PC-9 (cell line): ENCODE results near the gene HOXA4. TPM values are rescaled to one million over a fixed set of nuclear protein-coding genes. Genes with fewer than 3 reads are reported as not detected.

Experiments used
- BruUV-seq: library from RNA; stranded (reverse); fragments of 400-500 nt; replicated peaks from 2 replicates; lab custom pipeline; 2021; lab: Mats Ljungman, UMichigan
- CTCF ChIA-PET: fragments of 300-600 bp; sonication (Branson Sonifier 250); formaldehyde crosslinking; loops from one replicate; lab custom pipeline; 2022; ENCODE audit warnings: antibody characterized with exemption; lab: Charles Lee
- POLR2A ChIA-PET: fragments of 300-600 bp; sonication (Branson Sonifier 250); formaldehyde crosslinking; loops from one replicate; lab custom pipeline; 2022; ENCODE audit warnings: antibody characterized with exemption; ENCODE audit not compliant: unreplicated experiment; lab: Charles Lee
- DNase-seq, 2 experiments: peaks; one replicate each; pipeline versions ENCODE4 v3.0.0 to v3.0.0-alpha.2; 2015 to 2022; ENCODE audit warnings: mixed read lengths in 1 of 2
- H2AFZ ChIP-seq: fragments of 200-600 bp; sonication (generic); 2 replicates; pipeline ENCODE4 v1.8.1; 2017; ENCODE audit warnings: antibody characterized with exemption
- H3F3A ChIP-seq: fragments of 200-600 bp; sonication (generic); 2 replicates; pipeline ENCODE4 v1.8.1; 2017; ENCODE audit warnings: antibody characterized with exemption, mild to moderate bottlenecking, low read depth; ENCODE audit not compliant: insufficient read depth
- H3K27ac ChIP-seq: fragments of 200-600 bp; sonication (generic); 2 replicates; pipeline ENCODE4 v1.6.1; 2016; ENCODE audit warnings: mixed run types
- H3K27me3 ChIP-seq: fragments of 200-600 bp; sonication (generic); 2 replicates; pipeline ENCODE4 v1.6.1; 2016; ENCODE audit warnings: low read depth, mixed run types; ENCODE audit not compliant: insufficient read depth
- H3K36me3 ChIP-seq: fragments of 200-600 bp; sonication (generic); 2 replicates; pipeline ENCODE4 v1.6.1; 2016; ENCODE audit warnings: low read depth, mixed run types
- H3K4me1 ChIP-seq: fragments of 200-600 bp; sonication (generic); replicated peaks from 2 replicates; pipeline ENCODE4 v1.6.1; 2016; ENCODE audit warnings: mixed run types; ENCODE audit not compliant: insufficient read depth
- H3K4me2 ChIP-seq: fragments of 200-600 bp; sonication (generic); 2 replicates; pipeline ENCODE4 v1.6.1; 2017; ENCODE audit warnings: mixed run types
- H3K4me3 ChIP-seq: fragments of 200-600 bp; sonication (generic); 2 replicates; pipeline ENCODE4 v1.6.1; 2016; ENCODE audit warnings: mixed run types
- H3K79me2 ChIP-seq: fragments of 200-600 bp; sonication (generic); 2 replicates; pipeline ENCODE4 v1.6.1; 2017; ENCODE audit warnings: low read depth, mixed run types
- H3K9me2 ChIP-seq: fragments of 200-600 bp; sonication (generic); 2 replicates; pipeline ENCODE4 v1.8.1; 2017; ENCODE audit warnings: mild to moderate bottlenecking; ENCODE audit not compliant: insufficient read depth
- H3K9me3 ChIP-seq: fragments of 200-600 bp; sonication (generic); 2 replicates; pipeline ENCODE4 v1.8.1; 2016; ENCODE audit warnings: low read depth; ENCODE audit not compliant: insufficient read depth
- H4K20me1 ChIP-seq: fragments of 200-600 bp; sonication (generic); 2 replicates; pipeline ENCODE4 v1.8.1; 2017; ENCODE audit not compliant: insufficient read depth
- EZH2 ChIP-seq: fragments of 200-600 bp; sonication (generic); IDR thresholded peaks from 2 replicates; pipeline ENCODE4 v1.8.0; 2017; ENCODE audit warnings: antibody characterized with exemption, low read depth
- intact Hi-C: fragments of 100-400 bp; cut with micrococcal nuclease; formaldehyde crosslinking; loops from one replicate; pipeline ENCODE4 v1.10.0; 2022; ENCODE audit not compliant: unreplicated experiment
- total RNA-seq: library from RNA; stranded (reverse); gene quantifications from 2 replicates; pipeline ENCODE4 v1.2.3, GENCODE V29; 2021
- TF ChIP-seq, protein P1 (sequence below): fragments of 200-600 bp; sonication (generic); conservative IDR thresholded peaks from 2 replicates; pipeline ENCODE4 v1.6.1; 2017; ENCODE audit warnings: mixed run types, antibody characterized with exemption, mild to moderate bottlenecking, moderate library complexity

HOXA4 gene
- total RNA-seq, 1 experiment from 2014 or later, result not detected

GRCh38 chr7:27147199-27148030 lies 16.9 kb upstream of the HOXA4 start, which contains the start of gene HOXA6:
Gene HOXA6, minus strand, starts transcription at chr7:27147774. Its CDS starts 25 bp downstream, at chr7:27147749.
- BruUV-seq, result no TSS peak
- TF ChIP-seq, protein P1, sequence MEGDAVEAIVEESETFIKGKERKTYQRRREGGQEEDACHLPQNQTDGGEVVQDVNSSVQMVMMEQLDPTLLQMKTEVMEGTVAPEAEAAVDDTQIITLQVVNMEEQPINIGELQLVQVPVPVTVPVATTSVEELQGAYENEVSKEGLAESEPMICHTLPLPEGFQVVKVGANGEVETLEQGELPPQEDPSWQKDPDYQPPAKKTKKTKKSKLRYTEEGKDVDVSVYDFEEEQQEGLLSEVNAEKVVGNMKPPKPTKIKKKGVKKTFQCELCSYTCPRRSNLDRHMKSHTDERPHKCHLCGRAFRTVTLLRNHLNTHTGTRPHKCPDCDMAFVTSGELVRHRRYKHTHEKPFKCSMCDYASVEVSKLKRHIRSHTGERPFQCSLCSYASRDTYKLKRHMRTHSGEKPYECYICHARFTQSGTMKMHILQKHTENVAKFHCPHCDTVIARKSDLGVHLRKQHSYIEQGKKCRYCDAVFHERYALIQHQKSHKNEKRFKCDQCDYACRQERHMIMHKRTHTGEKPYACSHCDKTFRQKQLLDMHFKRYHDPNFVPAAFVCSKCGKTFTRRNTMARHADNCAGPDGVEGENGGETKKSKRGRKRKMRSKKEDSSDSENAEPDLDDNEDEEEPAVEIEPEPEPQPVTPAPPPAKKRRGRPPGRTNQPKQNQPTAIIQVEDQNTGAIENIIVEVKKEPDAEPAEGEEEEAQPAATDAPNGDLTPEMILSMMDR, result no peak
- TF ChIP-seq EZH2, result no peak
- POLR2A ChIA-PET, result no interaction called here
- H4K20me1 ChIP-seq, result no peaks in the 10 kb centered on the region
- no peaks in the 10 kb centered on the region for H3K36me3 ChIP-seq
- CTCF ChIA-PET, result no interaction called here
- H3K79me2 ChIP-seq, result no peaks in the 10 kb centered on the region
- H3K4me3 ChIP-seq, result peak within 1 kb of the TSS; percentile 35; the same call in 1 of the 2 replicates
- peak within 1 kb of the TSS; percentile 73 for H2AFZ ChIP-seq
- intact Hi-C loops, result no loop called here
- H3K9me2 ChIP-seq, result no peaks in the 10 kb centered on the region
- H3F3A ChIP-seq, result 0 out of 2 replicates have a peak, but pooled peaks cover 4% of the 10 kb centered on the region
- peak within 1 kb of the TSS; percentile 55 for H3K4me2 ChIP-seq
- 0 out of 2 replicates have a peak, but pooled peaks cover 11% of the 10 kb centered on the region for H3K4me1 ChIP-seq
- H3K27me3 ChIP-seq, result no peaks in the 10 kb centered on the region
- no peak within 1 kb of the TSS for H3K27ac ChIP-seq
- peak; percentile 36 to 48 for DNase-seq
- no peaks in the 10 kb centered on the region for H3K9me3 ChIP-seq

DNA sequence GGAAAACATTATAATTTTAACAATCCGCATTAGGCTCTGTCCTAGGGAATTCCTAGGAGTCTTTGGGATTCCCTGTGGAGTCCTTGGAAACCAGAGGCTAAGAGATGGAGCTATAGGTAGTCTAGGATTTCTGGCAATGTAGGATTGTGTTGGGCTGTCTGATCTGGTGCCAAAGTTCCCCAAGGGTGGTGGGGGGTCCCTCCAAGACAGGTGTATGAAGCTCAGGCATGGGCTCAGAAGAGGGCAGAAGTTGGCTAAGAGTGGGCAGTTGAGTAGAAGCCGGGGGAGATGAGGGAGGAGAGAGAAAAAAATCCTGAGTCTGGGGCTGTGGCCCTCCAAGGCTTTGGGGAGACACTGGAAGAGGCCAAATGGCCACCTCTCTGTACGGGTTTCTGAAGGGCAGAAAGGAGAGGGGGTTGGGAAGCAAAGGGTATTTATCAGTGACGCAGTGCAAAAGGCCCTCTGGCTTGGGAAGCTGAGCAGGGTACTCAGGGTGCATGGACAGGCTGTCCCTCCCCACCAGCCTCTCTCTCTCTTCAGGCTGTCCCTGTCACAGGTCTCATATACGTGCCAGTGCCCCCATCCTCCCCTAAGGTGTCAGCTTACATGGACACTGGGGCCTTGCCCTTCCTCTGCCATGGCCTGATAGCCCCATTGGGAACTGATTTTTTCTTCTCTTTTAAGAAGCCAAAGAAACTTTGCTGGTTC lies 16.1 kb upstream of the HOXA4 start:
- no peak for DNase-seq
- Histone ChIP-seq H3F3A (0 out of 2 replicates have a peak, but pooled peaks cover 4% of the 10 kb centered on the region), H4K20me1 (no peaks in the 10 kb centered on the region), H3K4me3 (no peak overlapping the region), H3K27ac (no peak overlapping the region), H3K9me2 (no peaks in the 10 kb centered on the region), H3K27me3 (no peaks in the 10 kb centered on the region), H3K4me1 (0 out of 2 replicates have a peak, but pooled peaks cover 11% of the 10 kb centered on the region), H3K9me3 (no peaks in the 10 kb centered on the region), H3K36me3 (no peaks in the 10 kb centered on the region), H3K4me2 (no peak overlapping the region), H3K79me2 (no peaks in the 10 kb centered on the region), H2AFZ (no peak overlapping the region)
- POLR2A ChIA-PET, result no interaction called here
- BruUV-seq, result no TSS peak
- no peak for TF ChIP-seq EZH2
- TF ChIP-seq, protein P1, result no peak
- intact Hi-C loops, result no loop called here
- CTCF ChIA-PET, result no interaction called here

GRCh38 chr7:27145914-27146412 lies 15.4 kb upstream of the HOXA4 start:
- CTCF ChIA-PET, result no interaction called here
- TF ChIP-seq EZH2, result no peak
- TF ChIP-seq, protein P1, result no peak
- no peak overlapping the region for H3K27ac ChIP-seq
- no peaks in the 10 kb centered on the region for H3K79me2 ChIP-seq
- H3K4me3 ChIP-seq, result no peak overlapping the region
- no peaks in the 10 kb centered on the region for H4K20me1 ChIP-seq
- H3F3A ChIP-seq, result peaks cover 4% of the 10 kb centered on the region; the same call in 1 of the 2 replicates
- H3K27me3 ChIP-seq, result no peaks in the 10 kb centered on the region
- no peaks in the 10 kb centered on the region for H3K9me3 ChIP-seq
- DNase-seq, result no peak
- BruUV-seq, result no TSS peak
- 0 out of 2 replicates have a peak, but pooled peaks cover 11% of the 10 kb centered on the region for H3K4me1 ChIP-seq
- POLR2A ChIA-PET, result no interaction called here
- H3K36me3 ChIP-seq, result no peaks in the 10 kb centered on the region
- intact Hi-C loops, result no loop called here
- H2AFZ ChIP-seq, result no peak overlapping the region
- no peak overlapping the region for H3K4me2 ChIP-seq
- H3K9me2 ChIP-seq, result no peaks in the 10 kb centered on the region
